ENCODE data around the gene SSUH2. TPM values are rescaled to one million over a fixed set of nuclear protein-coding genes. Genes with fewer than 3 reads are reported as not detected.

Gene SSUH2
- polyA plus RNA-seq, 4 donors: 15.8 to 308 (median 121) TPM

GRCh38 chr3:8573342-8573926, 71.2 kb downstream of the SSUH2 start:
- Histone ChIP-seq H3K4me1 (ENCODE audit: control insufficient read depth in 3 of 3, insufficient read depth in 2 of 3, low read depth in 1 of 3, low read length in 2 of 3) (no peaks in the 10 kb centered on the region), H3K9me3 (ENCODE audit: control insufficient read depth in 2 of 2, insufficient read depth in 1 of 2, low read depth in 1 of 2, low read length in 1 of 2) (no peaks in the 10 kb centered on the region), H3K27me3 (ENCODE audit: control insufficient read depth in 3 of 3, insufficient read depth in 3 of 3, low read length in 3 of 3) (no peaks in the 10 kb centered on the region), H3K27ac (ENCODE audit: low read depth in 1 of 3, low read length in 2 of 3) (no peak overlapping the region), H3K4me3 (ENCODE audit: low read depth in 1 of 3, low read length in 3 of 3) (no peak overlapping the region), H3K36me3 (ENCODE audit: control insufficient read depth in 3 of 3, insufficient read depth in 2 of 3, low read depth in 1 of 3, low read length in 3 of 3) (peaks cover 0 to 4% (median 0%) of the 10 kb centered on the region in 3 donors)
- FAIRE-seq: no peak
- no peak for DNase-seq
- WGBS, 3 donors: 61 to 79% (median 70%) methylated on average over 4 of the region's 4 CpGs

- no peaks in the 10 kb centered on the region for H3K9me3 ChIP-seq (ENCODE audit: control insufficient read depth in 2 of 2, insufficient read depth in 1 of 2, low read depth in 1 of 2, low read length in 1 of 2)
- FAIRE-seq: no peak
- WGBS, 3 donors: 50 to 85% (median 70%) methylated on average over 2 to 3 of the region's 3 CpGs
- no peak overlapping the region for H3K27ac ChIP-seq (ENCODE audit: low read depth in 1 of 3, low read length in 2 of 3)
- no peaks in the 10 kb centered on the region for H3K27me3 ChIP-seq (ENCODE audit: control insufficient read depth in 3 of 3, insufficient read depth in 3 of 3, low read length in 3 of 3)
- H3K4me3 ChIP-seq (ENCODE audit: low read depth in 1 of 3, low read length in 3 of 3): no peak overlapping the region
- H3K36me3 ChIP-seq (ENCODE audit: control insufficient read depth in 3 of 3, insufficient read depth in 2 of 3, low read depth in 1 of 3, low read length in 3 of 3): peaks cover 0 to 8% (median 0%) of the 10 kb centered on the region in 3 donors
- no peak for DNase-seq
- H3K4me1 ChIP-seq (ENCODE audit: control insufficient read depth in 3 of 3, insufficient read depth in 2 of 3, low read depth in 1 of 3, low read length in 2 of 3): no peaks in the 10 kb centered on the region
Measured at GRCh38 chr3:8571256-8571655, 73.3 kb downstream of the SSUH2 start.

Other genes with a start within 250 kb of the SSUH2 start
- gene LMCD1, start 143.0 kb downstream of the SSUH2 start, polyA plus RNA-seq: 10 to 100 TPM in 3 of 4 donors, 1 to 10 TPM in 1; 2.5 to 29.4 (median 14.7) TPM
- gene CAV3, start 89.0 kb upstream of the SSUH2 start, polyA plus RNA-seq: under 1 TPM in 2 of 4 donors, not detected in 2; 0.16 to 0.96 TPM
- gene OXTR, start 124.8 kb upstream of the SSUH2 start, polyA plus RNA-seq: under 1 TPM in 3 of 4 donors, not detected in 1; 0.22 to 0.93 (median 0.39) TPM